ENCODE results near the gene BSN. TPM values are rescaled to one million over a fixed set of nuclear protein-coding genes. Genes with fewer than 3 reads are reported as not detected.

The BSN gene
- total and polyA plus RNA-seq, 2 donors (not counting 3 experiments of a cell fraction or from before 2014, with no cell fraction given), result 0.04 to 0.27 TPM

DNA sequence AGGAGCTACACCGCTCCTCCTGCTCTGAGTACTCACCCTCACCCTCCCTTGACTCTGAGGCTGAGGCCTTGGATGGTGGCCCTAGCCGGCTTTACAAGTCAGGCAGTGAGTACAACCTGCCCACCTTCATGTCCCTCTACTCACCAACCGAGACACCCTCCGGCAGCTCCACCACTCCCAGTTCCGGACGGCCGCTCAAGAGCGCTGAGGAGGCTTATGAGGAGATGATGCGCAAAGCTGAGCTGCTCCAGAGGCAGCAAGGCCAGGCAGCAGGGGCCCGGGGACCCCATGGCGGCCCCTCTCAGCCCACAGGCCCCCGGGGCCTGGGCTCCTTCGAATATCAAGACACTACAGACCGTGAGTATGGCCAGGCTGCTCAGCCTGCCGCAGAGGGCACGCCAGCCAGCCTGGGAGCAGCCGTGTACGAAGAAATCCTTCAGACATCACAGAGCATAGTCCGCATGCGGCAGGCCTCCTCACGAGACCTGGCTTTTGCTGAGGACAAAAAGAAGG is 98.7 kb downstream of the BSN start:
- ChIA-PET CTCF (interaction anchor here (1.9 kb wide), 1 partner anchor 113 kb away, joined by 5 read pairs; no protein-coding TSS in a partner anchor), POLR2A (no interaction called here)
- no peaks in the 10 kb centered on the region for H3K79me2 ChIP-seq (ENCODE audit: control insufficient read depth, insufficient read depth, low read length)
- H3K4me1 ChIP-seq (ENCODE audit: control insufficient read depth, extremely low read depth, insufficient read depth, low read length), result no peaks in the 10 kb centered on the region
- DNase-seq (ENCODE audit: low read depth, low spot score), result no peak
- H3K4me2 ChIP-seq (ENCODE audit: insufficient read depth, low read length), result no peak overlapping the region
- no peak overlapping the region for H2AFZ ChIP-seq (ENCODE audit: low read depth, low read length)
- H3K4me3 ChIP-seq (replicated peaks in 1 of 3; ENCODE audit: insufficient read depth in 1 of 3, low read depth in 1 of 3, low read length in 3 of 3), result no peak overlapping the region
- BruUV-seq (replicated peaks), result no TSS peak
- H3K27ac ChIP-seq (ENCODE audit: insufficient read depth, low read depth, low read length), result no peak overlapping the region
- no peaks in the 10 kb centered on the region for H4K20me1 ChIP-seq (replicated peaks; ENCODE audit: control insufficient read depth, extremely low read depth, insufficient read depth, low read length)
- H3K9me1 ChIP-seq (replicated peaks; ENCODE audit: control insufficient read depth, extremely low read depth, insufficient read depth, low read length), result no peaks in the 10 kb centered on the region
- no peaks in the 10 kb centered on the region for H3K9me3 ChIP-seq (replicated peaks; ENCODE audit: control insufficient read depth, insufficient read depth, low read length)
- no peaks in the 10 kb centered on the region for H3K36me3 ChIP-seq (ENCODE audit: control insufficient read depth in 2 of 2, extremely low read depth in 1 of 2, insufficient read depth in 2 of 2, low read length in 2 of 2)
- H3K9ac ChIP-seq (replicated peaks; ENCODE audit: extremely low read depth, insufficient read depth, low read length), result no peak overlapping the region
- no peak for TF ChIP-seq POLR2AphosphoS5 (IDR thresholded peaks at IDR 0.05; ENCODE audit: insufficient read depth, low read depth, low read length)
- no peak for TF ChIP-seq POLR2A (IDR thresholded peaks at IDR 0.05; ENCODE audit: low read depth, low read length)
- TF ChIP-seq MYC (IDR thresholded peaks at IDR 0.05; ENCODE audit: low read depth, low read length), result no peak
- TF ChIP-seq EZH2 (IDR thresholded peaks at IDR 0.05; ENCODE audit: borderline replicate concordance, low read depth, low read length, severe bottlenecking), result no peak
- TF ChIP-seq JUN (IDR thresholded peaks at IDR 0.05; ENCODE audit: borderline replicate concordance, insufficient read depth, insufficient read length, low read depth), result no peak
- TF ChIP-seq, protein P1, sequence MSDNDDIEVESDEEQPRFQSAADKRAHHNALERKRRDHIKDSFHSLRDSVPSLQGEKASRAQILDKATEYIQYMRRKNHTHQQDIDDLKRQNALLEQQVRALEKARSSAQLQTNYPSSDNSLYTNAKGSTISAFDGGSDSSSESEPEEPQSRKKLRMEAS (IDR thresholded peaks at IDR 0.05; ENCODE audit: insufficient read depth, insufficient read length), result no peak
- no peak for TF ChIP-seq FOS (IDR thresholded peaks at IDR 0.05; ENCODE audit: borderline replicate concordance, insufficient read depth, low read length)
- TF ChIP-seq, protein P2, sequence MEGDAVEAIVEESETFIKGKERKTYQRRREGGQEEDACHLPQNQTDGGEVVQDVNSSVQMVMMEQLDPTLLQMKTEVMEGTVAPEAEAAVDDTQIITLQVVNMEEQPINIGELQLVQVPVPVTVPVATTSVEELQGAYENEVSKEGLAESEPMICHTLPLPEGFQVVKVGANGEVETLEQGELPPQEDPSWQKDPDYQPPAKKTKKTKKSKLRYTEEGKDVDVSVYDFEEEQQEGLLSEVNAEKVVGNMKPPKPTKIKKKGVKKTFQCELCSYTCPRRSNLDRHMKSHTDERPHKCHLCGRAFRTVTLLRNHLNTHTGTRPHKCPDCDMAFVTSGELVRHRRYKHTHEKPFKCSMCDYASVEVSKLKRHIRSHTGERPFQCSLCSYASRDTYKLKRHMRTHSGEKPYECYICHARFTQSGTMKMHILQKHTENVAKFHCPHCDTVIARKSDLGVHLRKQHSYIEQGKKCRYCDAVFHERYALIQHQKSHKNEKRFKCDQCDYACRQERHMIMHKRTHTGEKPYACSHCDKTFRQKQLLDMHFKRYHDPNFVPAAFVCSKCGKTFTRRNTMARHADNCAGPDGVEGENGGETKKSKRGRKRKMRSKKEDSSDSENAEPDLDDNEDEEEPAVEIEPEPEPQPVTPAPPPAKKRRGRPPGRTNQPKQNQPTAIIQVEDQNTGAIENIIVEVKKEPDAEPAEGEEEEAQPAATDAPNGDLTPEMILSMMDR (IDR thresholded peaks at IDR 0.05; ENCODE audit: extremely low read depth in 1 of 2, insufficient read depth in 1 of 2, low read depth in 1 of 2, low read length in 2 of 2), result no peak
- TF ChIP-seq GATA2 (IDR thresholded peaks at IDR 0.05; ENCODE audit: insufficient read depth, insufficient read length, low read depth, low read length), result no peak
- dilution Hi-C loops (cut with MboI; ENCODE audit: extremely low pct_ligation_motif_present, low sequenced_read_pairs) (no loop called here), intact Hi-C loops (cut with micrococcal nuclease) (no loop called here)
- no peaks in the 10 kb centered on the region for H3K27me3 ChIP-seq (ENCODE audit: control insufficient read depth in 2 of 2, insufficient read depth in 2 of 2, low read length in 2 of 2)
- no peak for FAIRE-seq

All from endothelial cell of umbilical vein (primary cell).